ENCODE measurements around the gene PKNOX2.

DNA sequence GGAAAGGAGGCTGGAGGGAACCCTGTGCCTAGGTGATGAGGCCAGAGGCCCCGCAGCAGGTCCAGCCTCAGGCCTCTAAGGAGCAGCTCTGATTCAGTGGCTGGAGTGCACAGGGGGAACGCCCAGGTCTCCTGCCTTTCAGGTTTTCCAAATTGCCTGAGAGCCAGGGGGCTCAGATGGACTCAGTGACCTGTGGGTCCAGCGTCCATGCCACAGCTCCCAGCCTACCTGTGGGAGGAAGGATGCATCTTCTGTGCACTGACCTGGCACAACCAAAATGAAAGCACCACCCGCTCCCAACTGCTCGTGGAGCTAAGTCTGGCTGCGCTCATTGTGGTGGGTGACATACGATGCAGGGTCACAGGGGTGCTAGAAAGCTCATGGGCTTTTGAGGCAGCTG lies 248.7 kb downstream of the PKNOX2 start:
- TF ChIP-seq, protein P1, sequence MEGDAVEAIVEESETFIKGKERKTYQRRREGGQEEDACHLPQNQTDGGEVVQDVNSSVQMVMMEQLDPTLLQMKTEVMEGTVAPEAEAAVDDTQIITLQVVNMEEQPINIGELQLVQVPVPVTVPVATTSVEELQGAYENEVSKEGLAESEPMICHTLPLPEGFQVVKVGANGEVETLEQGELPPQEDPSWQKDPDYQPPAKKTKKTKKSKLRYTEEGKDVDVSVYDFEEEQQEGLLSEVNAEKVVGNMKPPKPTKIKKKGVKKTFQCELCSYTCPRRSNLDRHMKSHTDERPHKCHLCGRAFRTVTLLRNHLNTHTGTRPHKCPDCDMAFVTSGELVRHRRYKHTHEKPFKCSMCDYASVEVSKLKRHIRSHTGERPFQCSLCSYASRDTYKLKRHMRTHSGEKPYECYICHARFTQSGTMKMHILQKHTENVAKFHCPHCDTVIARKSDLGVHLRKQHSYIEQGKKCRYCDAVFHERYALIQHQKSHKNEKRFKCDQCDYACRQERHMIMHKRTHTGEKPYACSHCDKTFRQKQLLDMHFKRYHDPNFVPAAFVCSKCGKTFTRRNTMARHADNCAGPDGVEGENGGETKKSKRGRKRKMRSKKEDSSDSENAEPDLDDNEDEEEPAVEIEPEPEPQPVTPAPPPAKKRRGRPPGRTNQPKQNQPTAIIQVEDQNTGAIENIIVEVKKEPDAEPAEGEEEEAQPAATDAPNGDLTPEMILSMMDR (IDR thresholded peaks at IDR 0.05): no peak
- no peak for TF ChIP-seq POLR2A (IDR thresholded peaks at IDR 0.05; ENCODE audit: low read depth)

All from esophagus muscularis mucosa (tissue), 3 donors.